ENCODE measurements around the gene KIZ. TPM values are rescaled to one million over a fixed set of nuclear protein-coding genes. Genes with fewer than 3 reads are reported as not detected.

The KIZ gene
- total and polyA plus RNA-seq, 2 of the 4 experiments (the other 2 are of a cell fraction) = 9.9 to 14.0 TPM

- no peak for TF ChIP-seq ELK1 (IDR thresholded peaks at IDR 0.05; ENCODE audit: borderline replicate concordance, low read depth, low read length)
- no peak for TF ChIP-seq FOS (IDR thresholded peaks at IDR 0.05; ENCODE audit: low read depth, low read length)
- TF ChIP-seq RCOR1 (IDR thresholded peaks at IDR 0.05; ENCODE audit: insufficient replicate concordance, low read length) = no peak
- TF ChIP-seq USF2 (IDR thresholded peaks at IDR 0.05; ENCODE audit: low read depth, low read length) = no peak
- TF ChIP-seq RFX5 (IDR thresholded peaks at IDR 0.05; ENCODE audit: low read depth, low read length) = no peak
- no peak for TF ChIP-seq RAD21 (IDR thresholded peaks at IDR 0.05; ENCODE audit: low read length)
- no peak for TF ChIP-seq CEBPB (IDR thresholded peaks at IDR 0.05; ENCODE audit: low read depth, low read length)
- TF ChIP-seq MAFK (IDR thresholded peaks at IDR 0.05; ENCODE audit: low read depth, low read length) = no peak
- no peak for TF ChIP-seq CTCF (conservative IDR thresholded peaks at IDR 0.05; ENCODE audit: low read depth, low read length)
- no peak for TF ChIP-seq MAZ (IDR thresholded peaks at IDR 0.05; ENCODE audit: borderline replicate concordance, low read depth, low read length)
- TF ChIP-seq SMC3 (IDR thresholded peaks at IDR 0.05; ENCODE audit: low read depth, low read length) = no peak
- no peak for TF ChIP-seq POLR2A (IDR thresholded peaks at IDR 0.05; ENCODE audit: low read depth, low read length)
- TF ChIP-seq CHD1 (IDR thresholded peaks at IDR 0.05; ENCODE audit: low read depth, low read length) = no peak
- no peak for TF ChIP-seq BHLHE40 (IDR thresholded peaks at IDR 0.05; ENCODE audit: low read depth, low read length)
- Histone ChIP-seq H2AK5ac (ENCODE audit: low read depth, low read length) (no peak overlapping the region), H3K14ac (replicated peaks; ENCODE audit: low read depth, low read length) (no peak overlapping the region), H4K20me1 (ENCODE audit: insufficient read depth, low read length) (no peaks in the 10 kb centered on the region), H3K4me1 (ENCODE audit: control insufficient read depth, insufficient read depth, low read length) (no peaks in the 10 kb centered on the region), H3K79me1 (ENCODE audit: low read depth in 1 of 2, low read length in 2 of 2) (no peaks in the 10 kb centered on the region), H3K4me2 (ENCODE audit: low read depth, low read length) (no peak overlapping the region), H3K56ac (ENCODE audit: extremely low read depth, insufficient read depth, low read length) (no peak overlapping the region), H2AFZ (replicated peaks; ENCODE audit: low read length, poor library complexity) (no peak overlapping the region), H3K9me1 (ENCODE audit: insufficient read depth, low read length) (no peaks in the 10 kb centered on the region), H4K8ac (ENCODE audit: low read depth in 2 of 2, low read length in 2 of 2) (no peak overlapping the region), H2BK120ac (ENCODE audit: low read depth, low read length) (no peak overlapping the region), H3K4ac (ENCODE audit: low read depth, low read length) (no peak overlapping the region), H3K9ac (ENCODE audit: low read depth, low read length) (no peak overlapping the region), H3K23ac (ENCODE audit: low read depth, low read length) (no peak overlapping the region), H2BK20ac (ENCODE audit: low read depth, low read length) (no peak overlapping the region), H3K36me3 (ENCODE audit: control insufficient read depth, insufficient read depth, low read length) (no peaks in the 10 kb centered on the region), H3K27ac (ENCODE audit: insufficient read depth, low read length) (no peak overlapping the region), H4K5ac (ENCODE audit: low read depth, low read length) (no peak overlapping the region), H2BK5ac (ENCODE audit: low read depth, low read length, poor library complexity, severe bottlenecking) (no peak overlapping the region), H3K9me3 (ENCODE audit: control insufficient read depth, insufficient read depth, low read length) (0 out of 2 replicates have a peak, but pooled peaks cover 1% of the 10 kb centered on the region), H3K18ac (ENCODE audit: low read depth, low read length) (no peak overlapping the region), H2AK9ac (replicated peaks; ENCODE audit: low read depth, low read length, poor library complexity) (no peak overlapping the region), H3K4me3 (ENCODE audit: insufficient read depth, low read depth, low read length) (no peak overlapping the region), H2BK15ac (ENCODE audit: low read depth, low read length) (no peak overlapping the region), H4K91ac (ENCODE audit: insufficient read depth, low read depth, low read length) (no peak overlapping the region), H3K27me3 (ENCODE audit: control insufficient read depth, insufficient read depth, low read length) (no peaks in the 10 kb centered on the region)
- ChIA-PET CTCF (no interaction called here), POLR2A (ENCODE audit: unreplicated experiment) (no interaction called here)
- DNase-seq (no peak), ATAC-seq (ENCODE audit: low read depth) (no peak)
- dilution Hi-C loops (cut with HindIII; ENCODE audit: low sequenced_read_pairs, unreplicated experiment) = no loop called here
- in situ Hi-C loops (cut with MboI; ENCODE audit: low sequenced_read_pairs) = no loop called here
- intact Hi-C loops (cut with micrococcal nuclease) = no loop called here
- no TSS peak for BruUV-seq (replicated peaks)
- 60% methylated on average over 1 of the region's 2 CpGs; no CpG with 5 or more reads in 1 of the 2 experiments for WGBS, 2 experiments (ENCODE audit: extremely low coverage in 2 of 2, insufficient read length in 1 of 2)
These were observed 48.8 kb downstream of the KIZ start for GRCh38 chr20:21174516-21175239.

All from IMR-90 (cell line).